GM18526 (cell line): ENCODE measurements around the gene DAP3.

Experiments used
- POLR2A ChIP-seq: IDR thresholded peaks from 3 replicates; pipeline ENCODE4 v1.6.1; 2011; ENCODE audit not compliant: insufficient read length; ENCODE audit errors: extremely low read depth

The DAP3 gene

GRCh38 chr1:155689081-155689607 lies at the start of gene DAP3:
Gene DAP3, plus strand, starts transcription at chr1:155689091. Its CDS starts 20,689 bp downstream, at chr1:155709780.
- peak; percentile 72 for TF ChIP-seq POLR2A

DNA sequence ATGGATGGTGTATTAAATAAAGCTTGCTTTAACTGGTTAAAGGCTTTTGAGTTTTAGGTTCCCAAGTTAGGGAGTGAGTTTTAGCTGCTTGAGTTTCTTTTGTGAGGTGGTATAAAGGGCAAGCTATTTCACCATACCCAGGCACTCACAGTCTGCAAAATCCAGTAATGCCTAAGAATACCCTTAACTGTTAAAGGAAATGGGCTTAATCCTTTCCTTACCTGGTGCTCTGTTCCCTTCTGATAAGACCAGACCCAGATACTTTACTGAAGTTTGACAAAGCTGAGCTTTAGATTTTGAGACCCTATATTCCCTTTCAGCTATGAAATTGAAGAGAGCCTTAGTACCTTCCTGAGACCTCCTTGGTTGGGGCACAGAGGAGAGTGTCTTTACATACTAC lies 48.5 kb upstream of the DAP3 start:
- no peak for TF ChIP-seq POLR2A

- no peak for TF ChIP-seq POLR2A
Measured at GRCh38 chr1:155643230-155643629, 45.7 kb upstream of the DAP3 start.

DNA sequence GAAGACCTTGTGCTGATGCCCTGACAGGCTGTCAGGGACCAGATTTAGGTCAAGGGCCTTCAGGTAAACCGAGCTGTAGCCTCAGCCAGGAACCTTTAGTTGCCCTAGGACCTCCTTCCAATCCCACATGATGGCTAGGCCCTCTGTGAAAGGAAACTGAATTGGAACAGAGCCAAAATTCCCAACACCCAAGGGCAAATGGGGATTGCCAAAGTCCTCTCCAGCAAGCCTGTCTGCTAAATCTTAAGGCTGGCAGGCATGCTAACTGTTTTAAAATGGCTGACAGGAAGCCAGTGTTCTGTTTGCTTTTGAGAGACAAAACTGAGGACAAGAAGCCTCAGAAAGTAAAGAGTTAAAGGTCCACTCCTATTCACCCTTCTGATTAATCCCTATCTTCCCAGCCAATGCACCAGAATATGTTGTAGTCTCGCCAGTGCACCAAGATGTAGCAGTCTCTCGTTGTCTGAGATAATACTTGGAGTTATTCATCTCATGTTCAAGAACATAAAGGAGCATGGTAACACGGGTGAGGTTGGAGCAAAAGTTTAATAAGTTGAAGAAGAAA lies 43.8 kb upstream of the DAP3 start:
- TF ChIP-seq POLR2A = no peak

- TF ChIP-seq POLR2A = no peak
Measured at GRCh38 chr1:155645648-155646047, 43.2 kb upstream of the DAP3 start.

- no peak for TF ChIP-seq POLR2A
Measured at GRCh38 chr1:155646307-155646706, 42.6 kb upstream of the DAP3 start.

DNA sequence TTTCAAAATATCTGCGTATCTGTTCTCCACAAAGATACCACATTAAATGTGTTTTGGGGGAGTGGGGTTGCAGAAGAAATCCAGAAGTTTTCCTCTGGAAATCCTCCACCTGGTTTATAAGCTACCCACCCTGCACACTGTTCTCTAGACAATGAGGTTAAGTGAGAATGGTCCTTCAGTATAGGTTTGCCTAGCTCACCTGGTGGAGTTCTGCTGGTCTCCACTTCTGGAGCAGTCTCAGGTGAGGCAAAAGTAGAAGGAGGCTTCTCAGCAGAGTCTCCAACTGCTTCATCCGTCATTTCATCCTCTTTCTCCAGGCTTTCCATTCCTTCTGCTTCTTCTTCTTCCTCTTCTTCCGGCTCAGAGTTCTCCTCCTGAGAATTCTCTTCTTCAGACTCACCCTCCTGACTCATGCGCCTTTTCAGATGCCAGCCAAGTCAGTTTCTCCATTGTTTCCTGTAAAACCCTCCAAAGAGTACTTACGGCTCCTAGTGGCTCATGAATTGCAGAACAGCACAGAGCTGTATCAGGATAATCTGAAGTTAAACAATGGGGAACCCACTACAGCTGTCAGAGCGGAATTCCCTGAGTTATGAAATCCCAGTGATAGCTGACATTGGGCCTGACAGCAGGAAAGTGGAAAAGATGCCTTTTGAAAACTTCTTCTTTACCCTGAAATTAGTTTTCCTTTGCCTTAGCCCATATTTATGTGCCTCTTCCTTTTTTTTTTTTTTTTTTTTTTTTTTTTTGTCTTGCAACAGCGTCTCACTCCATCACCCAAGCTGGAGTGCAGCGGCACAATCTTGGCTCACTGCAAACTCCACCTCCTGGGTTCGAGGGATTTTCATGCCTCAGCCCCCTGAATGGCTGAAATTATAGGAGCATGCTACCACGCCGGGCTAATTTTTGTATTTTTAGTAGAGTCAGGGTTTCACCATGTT lies 40.4 kb upstream of the DAP3 start:
- no peak for TF ChIP-seq POLR2A

- TF ChIP-seq POLR2A = no peak
Measured at GRCh38 chr1:155649676-155650075, 39.2 kb upstream of the DAP3 start.

- no peak for TF ChIP-seq POLR2A
Measured at GRCh38 chr1:155650231-155650757, 38.6 kb upstream of the DAP3 start.

DNA sequence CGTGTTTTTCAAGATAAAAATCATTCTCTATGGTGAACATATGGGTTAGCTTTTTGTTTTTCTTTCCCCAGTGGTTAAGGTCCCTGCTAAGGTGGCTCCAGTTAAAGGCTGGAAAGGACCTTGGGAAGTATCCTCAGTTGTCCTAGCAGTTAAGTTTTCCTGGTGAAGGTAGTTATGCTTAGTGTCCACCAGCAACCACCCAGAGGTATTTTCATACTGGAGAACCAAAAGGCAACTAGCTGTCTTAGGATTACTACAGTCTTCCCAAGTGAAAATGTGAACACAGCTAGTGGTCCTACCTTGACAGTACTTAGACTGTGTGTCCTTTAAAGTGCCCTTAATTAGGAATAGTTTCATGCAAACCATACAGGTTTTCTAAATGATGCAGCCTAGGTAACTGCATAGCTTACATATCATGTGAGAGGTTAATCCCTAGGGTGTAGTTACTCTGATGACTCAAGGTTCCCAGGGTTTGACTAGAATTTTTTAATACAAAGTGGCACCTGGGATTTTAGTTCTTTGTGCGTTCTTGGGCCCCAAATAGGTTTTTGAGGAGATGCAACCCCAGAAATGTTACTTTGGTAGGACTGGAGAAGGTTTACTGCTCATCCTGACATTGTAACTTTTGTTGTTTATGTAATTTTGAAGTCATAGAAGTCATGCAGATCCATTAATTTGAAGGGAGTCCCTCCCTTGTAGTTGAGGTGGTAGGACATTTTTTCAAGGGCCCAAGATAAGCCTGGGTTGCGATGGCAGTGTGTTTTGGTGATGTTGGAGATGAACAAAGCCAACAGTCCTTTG lies 36.8 kb upstream of the DAP3 start:
- TF ChIP-seq POLR2A = no peak

- no peak for TF ChIP-seq POLR2A
Measured at GRCh38 chr1:155652951-155653350, 35.9 kb upstream of the DAP3 start.

DNA sequence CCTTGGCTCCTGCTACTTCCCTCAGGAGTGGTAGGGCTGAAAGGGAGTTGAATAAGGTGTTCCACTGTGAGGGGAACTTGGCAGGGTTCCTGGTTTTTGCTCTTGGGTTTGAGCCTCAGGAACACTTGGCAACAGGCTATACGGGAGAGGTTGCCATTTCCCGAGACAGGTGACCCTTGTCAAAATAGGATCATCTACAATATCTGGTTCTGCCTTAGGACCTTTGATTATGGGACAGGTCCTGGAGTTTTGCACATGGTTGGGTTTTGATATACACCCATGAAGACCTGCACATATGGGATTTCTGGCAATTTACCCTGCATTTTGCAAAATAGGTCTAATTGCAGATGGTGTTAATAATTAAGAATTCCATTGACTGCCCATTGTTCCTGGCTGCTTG lies 31.4 kb upstream of the DAP3 start:
- TF ChIP-seq POLR2A = no peak

GRCh38 chr1:155669233-155670162 lies 19.4 kb upstream of the DAP3 start:
- no peak for TF ChIP-seq POLR2A

GRCh38 chr1:155671750-155672149 lies 17.1 kb upstream of the DAP3 start:
- TF ChIP-seq POLR2A = no peak

- TF ChIP-seq POLR2A = no peak
Measured at GRCh38 chr1:155673003-155673402, 15.9 kb upstream of the DAP3 start.

- TF ChIP-seq POLR2A = no peak
Measured at GRCh38 chr1:155678027-155678426, 10.9 kb upstream of the DAP3 start.
